Nephron (organoid): ENCODE data around the gene LRRC10B.
A peak's percentile ranks its signal among the peaks of the same experiment; 100 is the strongest.

Source experiments
- H3K27ac Mint-ChIP-seq, 3 experiments: 2 replicates each; pipeline ENCODE4 v1.8.0; 2020; ENCODE audit warnings: mixed read lengths in 3 of 3, mild to moderate bottlenecking in 2 of 3, moderate library complexity in 1 of 3
- H3K27me3 Mint-ChIP-seq: 2 replicates; pipeline ENCODE4 v1.8.0; 2021; ENCODE audit warnings: low read depth, mild to moderate bottlenecking, moderate library complexity, mixed read lengths
- H3K36me3 Mint-ChIP-seq: 2 replicates; pipeline ENCODE4 v1.8.0; 2020; ENCODE audit warnings: low read depth, mixed read lengths
- H3K4me1 Mint-ChIP-seq: 2 replicates; pipeline ENCODE4 v1.8.0; 2020; ENCODE audit warnings: mixed read lengths
- H3K4me3 Mint-ChIP-seq, 3 experiments: 2 replicates each; pipeline ENCODE4 v1.8.0; 2020; ENCODE audit warnings: mild to moderate bottlenecking in 3 of 3, mixed read lengths in 3 of 3, moderate library complexity in 2 of 3
- H3K9me3 Mint-ChIP-seq: 2 replicates; pipeline ENCODE4 v1.8.0; 2020; ENCODE audit warnings: mixed read lengths
- TF ChIP-seq, protein P1 (sequence below), 3 experiments: fragments of 200-600 bp; sonication (generic); IDR thresholded peaks; one replicate each; pipeline ENCODE4 v1.5.0; 2021; ENCODE audit warnings: antibody characterized with exemption in 3 of 3; ENCODE audit not compliant: unreplicated experiment in 3 of 3

LRRC10B gene

DNA sequence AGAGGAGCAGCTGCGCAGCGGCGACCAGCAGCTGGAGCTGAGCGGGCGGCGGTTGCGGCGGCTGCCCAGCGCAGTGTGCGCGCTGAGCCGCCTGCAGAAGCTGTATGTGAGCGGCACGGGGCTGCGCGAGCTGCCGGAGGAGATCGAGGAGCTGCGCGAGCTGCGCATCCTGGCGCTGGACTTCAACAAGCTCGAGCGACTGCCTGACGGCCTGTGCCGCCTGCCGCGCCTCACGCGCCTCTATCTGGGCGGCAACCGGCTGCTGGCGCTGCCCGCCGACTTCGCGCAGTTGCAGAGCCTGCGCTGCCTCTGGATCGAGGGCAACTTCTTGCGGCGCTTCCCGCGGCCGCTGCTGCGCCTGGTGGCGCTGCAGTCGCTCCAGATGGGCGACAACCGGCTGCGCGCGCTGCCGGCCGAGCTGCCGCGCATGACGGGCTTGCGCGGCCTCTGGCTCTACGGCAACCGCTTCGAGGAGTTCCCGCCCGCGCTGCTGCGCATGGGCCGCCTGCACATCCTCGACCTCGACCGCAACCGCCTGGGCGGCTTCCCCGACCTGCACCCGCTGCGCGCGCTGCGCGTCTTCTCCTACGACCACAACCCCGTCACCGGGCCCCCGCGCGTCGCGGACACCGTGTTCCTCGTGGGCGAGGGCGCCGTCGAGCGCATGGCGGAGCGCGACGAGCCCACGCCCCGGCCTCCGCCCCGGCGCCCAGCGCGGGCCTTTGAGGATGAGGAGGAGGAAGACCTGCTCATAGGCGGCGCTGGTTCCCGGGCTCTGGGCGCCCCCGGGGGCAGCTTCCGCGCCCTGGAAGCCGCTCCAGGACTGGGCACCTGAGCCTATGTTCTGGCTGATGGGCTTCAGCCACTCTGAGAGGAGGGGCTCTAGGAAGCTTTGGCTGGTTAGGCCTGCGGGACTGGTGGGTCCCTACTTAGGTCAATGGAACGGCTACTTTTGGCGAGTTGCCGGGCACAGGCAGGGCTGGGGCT lies 787 bp downstream of the LRRC10B start:
- TF ChIP-seq, protein P1, sequence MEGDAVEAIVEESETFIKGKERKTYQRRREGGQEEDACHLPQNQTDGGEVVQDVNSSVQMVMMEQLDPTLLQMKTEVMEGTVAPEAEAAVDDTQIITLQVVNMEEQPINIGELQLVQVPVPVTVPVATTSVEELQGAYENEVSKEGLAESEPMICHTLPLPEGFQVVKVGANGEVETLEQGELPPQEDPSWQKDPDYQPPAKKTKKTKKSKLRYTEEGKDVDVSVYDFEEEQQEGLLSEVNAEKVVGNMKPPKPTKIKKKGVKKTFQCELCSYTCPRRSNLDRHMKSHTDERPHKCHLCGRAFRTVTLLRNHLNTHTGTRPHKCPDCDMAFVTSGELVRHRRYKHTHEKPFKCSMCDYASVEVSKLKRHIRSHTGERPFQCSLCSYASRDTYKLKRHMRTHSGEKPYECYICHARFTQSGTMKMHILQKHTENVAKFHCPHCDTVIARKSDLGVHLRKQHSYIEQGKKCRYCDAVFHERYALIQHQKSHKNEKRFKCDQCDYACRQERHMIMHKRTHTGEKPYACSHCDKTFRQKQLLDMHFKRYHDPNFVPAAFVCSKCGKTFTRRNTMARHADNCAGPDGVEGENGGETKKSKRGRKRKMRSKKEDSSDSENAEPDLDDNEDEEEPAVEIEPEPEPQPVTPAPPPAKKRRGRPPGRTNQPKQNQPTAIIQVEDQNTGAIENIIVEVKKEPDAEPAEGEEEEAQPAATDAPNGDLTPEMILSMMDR (IDR thresholded peaks at IDR 0.05; ENCODE audit: unreplicated experiment in 3 of 3): peak; percentile 46 to 74 (median 55)
- no peak overlapping the region for H3K27ac Mint-ChIP-seq
- H3K9me3 Mint-ChIP-seq: no peaks in the 10 kb centered on the region
- peaks cover 40% of the 10 kb centered on the region for H3K4me1 Mint-ChIP-seq
- no peaks in the 10 kb centered on the region for H3K36me3 Mint-ChIP-seq
- H3K4me3 Mint-ChIP-seq: peak overlapping the region; percentile 22 to 58 (median 38)
- peaks cover 83% of the 10 kb centered on the region for H3K27me3 Mint-ChIP-seq

DNA sequence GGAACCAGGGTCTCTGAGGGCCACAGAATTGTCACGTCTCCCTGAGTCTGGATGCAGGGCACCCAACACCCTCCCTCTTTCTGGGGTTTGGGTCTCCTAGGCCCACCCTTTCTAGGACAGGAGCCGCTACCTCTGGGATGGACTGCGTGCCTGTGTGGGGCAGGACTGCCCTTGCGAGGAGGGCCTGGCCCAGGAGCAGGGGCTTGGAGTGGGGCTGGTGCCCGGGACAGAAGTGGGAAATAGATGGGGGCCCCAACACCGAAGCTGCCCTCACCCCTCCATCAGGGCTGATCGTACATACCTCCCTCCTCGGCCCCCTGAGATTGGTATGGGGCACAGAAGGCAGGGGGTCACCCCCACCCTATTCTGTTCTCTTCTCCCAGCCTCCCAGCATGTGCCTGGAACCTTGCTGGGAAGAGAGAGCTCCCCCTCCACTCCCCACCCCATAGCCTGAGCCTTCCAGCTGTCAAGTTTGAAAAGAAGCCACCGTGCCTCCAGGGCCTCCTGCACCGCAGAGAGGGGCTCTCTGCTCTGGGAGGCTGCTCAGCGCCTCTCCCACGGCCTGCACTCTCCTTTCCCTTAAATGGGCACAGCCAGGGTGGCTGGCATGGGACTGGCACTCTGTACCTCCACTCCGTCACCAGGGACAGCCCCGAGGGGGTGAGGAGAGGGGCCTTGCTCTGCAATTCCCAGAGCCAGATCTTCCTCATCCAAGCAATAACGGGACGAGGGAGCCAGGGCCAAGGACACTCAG lies 1.8 kb downstream of the LRRC10B start:
- H3K27me3 Mint-ChIP-seq: peaks cover 78% of the 10 kb centered on the region
- no peak overlapping the region for H3K27ac Mint-ChIP-seq
- TF ChIP-seq, protein P1 (IDR thresholded peaks at IDR 0.05; ENCODE audit: unreplicated experiment in 3 of 3): no peak
- peaks cover 35% of the 10 kb centered on the region for H3K4me1 Mint-ChIP-seq
- no peaks in the 10 kb centered on the region for H3K36me3 Mint-ChIP-seq
- no peaks in the 10 kb centered on the region for H3K9me3 Mint-ChIP-seq
- peak overlapping the region in 2 of 3 experiments; percentile 9 to 32 for H3K4me3 Mint-ChIP-seq

DNA sequence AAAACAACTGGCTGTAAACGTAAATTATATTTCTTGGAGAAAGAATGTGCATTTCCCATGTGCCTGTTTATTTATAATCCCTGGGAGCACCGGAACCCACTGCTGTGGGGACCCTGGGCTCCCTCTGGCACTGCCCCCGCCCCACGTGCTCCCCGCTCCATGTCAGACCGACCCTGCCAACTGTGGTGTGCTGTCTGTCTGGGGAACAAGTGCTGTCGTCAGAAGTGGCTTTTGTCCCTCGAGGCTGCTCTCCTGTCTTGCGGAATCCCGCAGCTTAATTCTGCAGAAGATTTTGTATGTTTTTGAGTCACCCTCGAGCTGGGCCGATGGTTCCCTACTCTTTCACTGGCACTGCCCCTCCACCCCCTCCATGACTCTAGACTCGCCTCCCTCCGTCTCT lies 2.4 kb downstream of the LRRC10B start:
- H3K27ac Mint-ChIP-seq: peak overlapping the region in 1 of 3 experiments; percentile 3
- no peaks in the 10 kb centered on the region for H3K9me3 Mint-ChIP-seq
- no peaks in the 10 kb centered on the region for H3K36me3 Mint-ChIP-seq
- peaks cover 72% of the 10 kb centered on the region for H3K27me3 Mint-ChIP-seq
- H3K4me3 Mint-ChIP-seq: peak overlapping the region; percentile 10 to 16 (median 11)
- peaks cover 32% of the 10 kb centered on the region for H3K4me1 Mint-ChIP-seq
- TF ChIP-seq, protein P1 (IDR thresholded peaks at IDR 0.05; ENCODE audit: unreplicated experiment in 3 of 3): no peak

DNA sequence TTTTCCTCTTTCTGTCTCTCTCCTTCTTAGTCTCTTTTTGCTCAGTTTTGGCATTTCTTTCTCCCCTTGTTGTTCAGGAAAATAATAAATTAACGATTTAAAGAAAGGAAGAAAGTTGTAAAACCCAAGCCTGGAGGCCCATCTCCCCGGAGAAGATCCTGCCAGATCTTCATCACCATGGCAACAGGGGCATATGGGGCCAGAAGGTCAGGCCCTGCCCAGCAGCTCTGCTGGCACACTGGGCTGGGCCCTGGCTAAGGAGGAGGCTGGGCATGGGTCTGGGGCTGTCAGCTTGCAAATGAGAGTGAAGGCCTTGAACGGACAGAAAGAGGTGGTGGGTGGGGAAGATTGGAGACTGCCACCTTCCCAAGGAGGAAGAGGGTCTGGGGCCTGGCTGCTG lies 2.8 kb downstream of the LRRC10B start:
- TF ChIP-seq, protein P1 (IDR thresholded peaks at IDR 0.05; ENCODE audit: unreplicated experiment in 3 of 3): no peak
- Mint-ChIP-seq H3K27me3 (peaks cover 68% of the 10 kb centered on the region), H3K27ac (peak overlapping the region in 1 of 3 experiments; percentile 3), H3K4me3 (peak overlapping the region; percentile 10 to 16 (median 11)), H3K9me3 (no peaks in the 10 kb centered on the region), H3K4me1 (peaks cover 27% of the 10 kb centered on the region), H3K36me3 (no peaks in the 10 kb centered on the region)

DNA sequence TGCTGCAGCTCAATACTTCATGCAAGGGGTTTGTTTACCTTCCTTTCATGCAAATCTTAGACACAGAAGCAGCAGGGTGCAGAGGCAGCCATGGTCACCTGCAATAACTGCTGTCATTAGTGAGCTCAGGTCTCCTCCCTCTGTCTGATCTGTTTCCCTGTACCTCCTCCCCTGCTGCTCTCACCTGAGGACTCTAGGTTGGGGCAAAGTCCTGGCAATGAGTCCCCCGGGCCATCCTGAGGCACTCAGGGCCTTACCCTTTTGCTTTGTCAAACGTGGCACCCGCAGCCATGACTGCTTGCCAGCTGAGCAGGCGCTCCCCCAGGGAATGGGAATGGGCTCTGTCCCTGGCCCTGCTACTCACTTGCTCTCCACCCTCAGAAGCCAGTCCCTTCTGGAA lies 3.9 kb downstream of the LRRC10B start:
- TF ChIP-seq, protein P1 (IDR thresholded peaks at IDR 0.05; ENCODE audit: unreplicated experiment in 3 of 3): no peak
- H3K36me3 Mint-ChIP-seq: no peaks in the 10 kb centered on the region
- H3K27me3 Mint-ChIP-seq: peaks cover 67% of the 10 kb centered on the region
- H3K4me1 Mint-ChIP-seq: peaks cover 33% of the 10 kb centered on the region
- no peaks in the 10 kb centered on the region for H3K9me3 Mint-ChIP-seq
- H3K27ac Mint-ChIP-seq: no peak overlapping the region
- peak overlapping the region in 1 of 3 experiments; percentile 39 for H3K4me3 Mint-ChIP-seq
